Testis (tissue), 5 donors: ENCODE data around the gene CCNG1. TPM values are rescaled to one million over a fixed set of nuclear protein-coding genes. Genes with fewer than 3 reads are reported as not detected.
"Not testable (repeated sequence)": the region's sequence is repeated elsewhere in the genome, so short reads cannot be mapped to it uniquely, and the experiment has no call there.

Source experiments
- DNase-seq: peaks from one replicate; pipeline ENCODE4 v3.0.0-alpha.2; 2019
- H3K27ac ChIP-seq, 2 donors: fragments of 200-600 bp; sonication (generic); one replicate each; pipeline ENCODE4 v1.5.1; 2019
- H3K27me3 ChIP-seq: fragments of 200-600 bp; sonication (generic); one replicate; pipeline ENCODE4 v1.5.1; 2019
- H3K36me3 ChIP-seq: fragments of 200-600 bp; sonication (generic); one replicate; pipeline ENCODE4 v1.5.1; 2017; ENCODE audit warnings: low read depth; ENCODE audit errors: missing control alignments
- H3K4me1 ChIP-seq: fragments of 200-600 bp; sonication (generic); one replicate; pipeline ENCODE4 v1.5.1; 2019
- H3K4me3 ChIP-seq, 2 donors: fragments of 200-600 bp; sonication (generic); one replicate each; pipeline ENCODE4 v1.5.1; 2017 to 2019
- H3K9me3 ChIP-seq: fragments of 200-600 bp; sonication (generic); one replicate; pipeline ENCODE4 v1.5.1; 2017
- POLR2A ChIP-seq: fragments of 450-650 bp; IDR thresholded peaks from one replicate; pipeline ENCODE4 v1.6.1; 2017; ENCODE audit warnings: antibody characterized with exemption, mild to moderate bottlenecking, moderate library complexity
- WGBS, 2 donors: methylation state at CpG; one replicate each; pipeline ENCODE4 v1.1.5; 2018; 5-methylcytosine and 5-hydroxymethylcytosine counted together
- intact Hi-C: fragments of 100-400 bp; cut with DNase I; formaldehyde crosslinking; loops from one replicate; pipeline ENCODE4 v1.15.1; 2023; ENCODE audit warnings: low total_unique reads
- long read RNA-seq, 2 donors: transcript quantifications; one replicate each; lab custom pipeline, GENCODE V29; 2026
- polyA plus RNA-seq: library from polyadenylated mRNA; stranded (reverse); fragments of 350-450 nt; fragmentation: Illumina TruSeq; extraction: RNeasy Lipid Tissue Mini Kit (QIAGEN cat#74804); gene quantifications from one replicate; pipeline ENCODE4 v1.2.3, GENCODE V29; 2014; ENCODE audit warnings: low read depth, low replicate concordance; ENCODE audit not compliant: insufficient read depth
- total RNA-seq, 2 donors: library from RNA; depleted of rRNA; stranded (reverse); fragments of >200 nt; gene quantifications; one replicate each; pipeline ENCODE4 v1.2.3, GENCODE V29; 2016
- TF ChIP-seq, protein P1 (sequence below), 3 experiments: fragments of 450-650 bp in 2 of 3; fragments of 200-600 bp in 1 of 3; sonication (generic) in 1 of 3; IDR thresholded peaks; one replicate each; pipeline ENCODE4 v1.5.1; 2016 to 2019; ENCODE audit warnings: antibody characterized with exemption in 3 of 3, mild to moderate bottlenecking in 2 of 3, moderate library complexity in 1 of 3

The CCNG1 gene, protein sequence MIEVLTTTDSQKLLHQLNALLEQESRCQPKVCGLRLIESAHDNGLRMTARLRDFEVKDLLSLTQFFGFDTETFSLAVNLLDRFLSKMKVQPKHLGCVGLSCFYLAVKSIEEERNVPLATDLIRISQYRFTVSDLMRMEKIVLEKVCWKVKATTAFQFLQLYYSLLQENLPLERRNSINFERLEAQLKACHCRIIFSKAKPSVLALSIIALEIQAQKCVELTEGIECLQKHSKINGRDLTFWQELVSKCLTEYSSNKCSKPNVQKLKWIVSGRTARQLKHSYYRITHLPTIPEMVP
- total RNA-seq (10 to 100 TPM; 60.5 to 72.2 TPM), polyA plus RNA-seq (34.5 TPM)
- long read RNA-seq, donor 1, transcript CCNG1-201 (7 exons, 2,458 nt): major isoform, 37 of 42 reads
- long read RNA-seq, donor 1, partial matches to known transcripts: 0 of 42 reads
- long read RNA-seq, donor 1, other reads (novel, unspliced or antisense): 0 of 42 reads
- long read RNA-seq, donor 2, transcript CCNG1-201 (7 exons, 2,458 nt): major isoform, 17 of 20 reads
- long read RNA-seq, donor 2, partial matches to known transcripts: 0 of 20 reads
- long read RNA-seq, donor 2, other reads (novel, unspliced or antisense): 0 of 20 reads

DNA sequence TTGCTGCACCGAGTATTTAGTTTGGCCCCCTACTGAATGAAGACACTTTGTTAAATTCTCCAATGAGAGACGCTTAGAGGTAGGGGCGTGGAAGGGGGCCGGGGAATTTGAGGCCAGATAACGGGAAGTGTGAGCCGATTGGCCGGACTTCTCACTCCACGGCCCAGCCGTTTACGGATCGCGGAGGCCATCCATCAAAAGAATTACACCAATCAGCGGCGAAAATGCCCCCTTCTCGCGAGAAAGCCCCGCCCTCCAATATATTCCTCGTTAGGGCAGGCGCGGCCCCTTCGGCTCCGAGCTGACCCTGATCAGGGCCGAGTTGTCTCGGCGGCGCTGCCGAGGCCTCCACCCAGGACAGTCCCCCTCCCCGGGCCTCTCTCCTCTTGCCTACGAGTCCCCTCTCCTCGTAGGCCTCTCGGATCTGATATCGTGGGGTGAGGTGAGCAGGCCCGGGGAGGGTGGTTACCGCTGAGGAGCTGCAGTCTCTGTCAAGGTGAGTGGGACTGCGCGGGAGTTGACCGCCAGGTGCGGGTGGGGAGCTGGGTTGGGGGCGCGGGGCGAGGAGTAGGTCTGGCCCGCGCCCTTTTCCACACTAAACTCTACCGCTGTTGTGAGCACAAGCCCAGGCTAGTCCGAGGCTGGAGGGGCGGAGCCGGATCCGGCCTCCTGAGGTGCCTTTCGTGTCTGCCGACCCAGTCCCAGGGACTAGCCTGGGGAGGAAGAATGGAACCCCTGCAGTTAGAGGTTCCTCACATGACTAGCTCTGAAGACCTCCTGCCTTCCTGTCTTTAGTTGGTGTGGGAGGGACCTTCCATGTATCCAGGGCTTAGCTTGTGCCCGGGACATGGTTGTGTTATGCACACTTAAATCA, at the start of gene CCNG1:
TSS of gene CCNG1 (plus strand) at position 287 of the 874 bp plus-strand sequence. CDS start 1,662 bp downstream, outside the sequence.
- H3K9me3 ChIP-seq: no peaks in the 10 kb centered on the region
- H3K36me3 ChIP-seq: no peaks in the 10 kb centered on the region
- peak within 1 kb of the TSS; percentile 82 to 95 for H3K4me3 ChIP-seq
- DNase-seq: peak; percentile 99
- intact Hi-C loops: no loop called here
- H3K4me1 ChIP-seq: peaks cover 25% of the 10 kb centered on the region
- H3K27ac ChIP-seq: peak within 1 kb of the TSS; percentile 88 to 92
- 0 to 1% methylated on average over 35 to 51 of the region's 51 CpGs for WGBS, 2 donors
- H3K27me3 ChIP-seq: no peaks in the 10 kb centered on the region
- peak; percentile 5 for TF ChIP-seq POLR2A
- TF ChIP-seq, protein P1, sequence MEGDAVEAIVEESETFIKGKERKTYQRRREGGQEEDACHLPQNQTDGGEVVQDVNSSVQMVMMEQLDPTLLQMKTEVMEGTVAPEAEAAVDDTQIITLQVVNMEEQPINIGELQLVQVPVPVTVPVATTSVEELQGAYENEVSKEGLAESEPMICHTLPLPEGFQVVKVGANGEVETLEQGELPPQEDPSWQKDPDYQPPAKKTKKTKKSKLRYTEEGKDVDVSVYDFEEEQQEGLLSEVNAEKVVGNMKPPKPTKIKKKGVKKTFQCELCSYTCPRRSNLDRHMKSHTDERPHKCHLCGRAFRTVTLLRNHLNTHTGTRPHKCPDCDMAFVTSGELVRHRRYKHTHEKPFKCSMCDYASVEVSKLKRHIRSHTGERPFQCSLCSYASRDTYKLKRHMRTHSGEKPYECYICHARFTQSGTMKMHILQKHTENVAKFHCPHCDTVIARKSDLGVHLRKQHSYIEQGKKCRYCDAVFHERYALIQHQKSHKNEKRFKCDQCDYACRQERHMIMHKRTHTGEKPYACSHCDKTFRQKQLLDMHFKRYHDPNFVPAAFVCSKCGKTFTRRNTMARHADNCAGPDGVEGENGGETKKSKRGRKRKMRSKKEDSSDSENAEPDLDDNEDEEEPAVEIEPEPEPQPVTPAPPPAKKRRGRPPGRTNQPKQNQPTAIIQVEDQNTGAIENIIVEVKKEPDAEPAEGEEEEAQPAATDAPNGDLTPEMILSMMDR (IDR thresholded peaks at IDR 0.05): peak in 2 of 3 experiments; percentile 11 to 21

DNA sequence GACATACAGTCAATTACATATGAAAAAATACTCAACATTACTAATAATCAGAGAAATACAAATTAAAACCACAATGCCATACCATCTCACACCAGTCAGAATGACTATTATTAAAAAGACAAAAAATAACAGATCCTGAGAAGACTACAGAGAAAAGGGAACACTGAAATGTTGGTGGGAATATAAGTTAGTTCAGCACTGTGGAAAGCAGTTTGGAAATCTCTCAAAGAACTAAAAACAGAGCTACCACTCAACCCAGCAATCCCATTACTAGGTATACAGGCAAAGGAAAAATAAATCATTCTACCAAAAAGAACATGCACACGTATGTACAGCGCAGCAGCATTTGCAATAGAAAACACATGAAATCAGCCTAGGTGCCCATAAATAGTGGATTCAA, 41.6 kb upstream of the CCNG1 start:
- intact Hi-C loops: no loop called here
- H3K9me3 ChIP-seq: no peaks in the 10 kb centered on the region
- H3K27me3 ChIP-seq: no peaks in the 10 kb centered on the region
- no peaks in the 10 kb centered on the region for H3K4me1 ChIP-seq
- no peak overlapping the region for H3K4me3 ChIP-seq
- H3K36me3 ChIP-seq: no peaks in the 10 kb centered on the region
- WGBS, 2 donors: 96 to 98% methylated on average over 2 of the region's 2 CpGs
- H3K27ac ChIP-seq: no peak overlapping the region
- TF ChIP-seq, protein P1 (IDR thresholded peaks at IDR 0.05): no peak
- TF ChIP-seq POLR2A: no peak
- no peak for DNase-seq

DNA sequence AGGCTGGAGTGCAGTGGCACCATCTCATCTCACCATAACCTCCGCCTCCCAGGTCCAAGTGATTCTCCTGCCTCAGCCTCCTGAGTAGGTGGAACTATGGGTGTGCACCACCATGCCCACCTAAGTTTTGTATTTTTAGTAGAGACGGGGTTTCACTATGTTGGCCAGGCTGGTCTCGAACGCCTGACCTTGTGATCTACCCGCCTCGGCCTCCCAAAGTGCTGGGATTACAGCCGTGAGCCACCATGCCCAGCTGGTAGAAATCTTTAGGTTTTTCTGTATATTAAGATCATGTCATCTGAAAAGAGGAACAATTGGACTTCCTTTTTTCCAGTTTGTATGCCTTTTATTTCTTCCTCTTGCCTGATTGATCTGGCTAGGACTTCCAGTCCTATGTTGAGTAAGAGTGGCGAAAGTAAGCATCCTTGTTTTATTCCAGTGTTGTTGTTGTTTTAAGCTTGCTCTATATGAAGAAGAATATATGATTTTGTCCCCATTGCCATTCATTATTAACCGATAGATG, 40.5 kb upstream of the CCNG1 start:
- H3K9me3 ChIP-seq, H3K4me1 ChIP-seq, H3K36me3 ChIP-seq, intact Hi-C loops, H3K27me3 ChIP-seq, H3K4me3 ChIP-seq, DNase-seq, H3K27ac ChIP-seq: not testable (repeated sequence)
- 86% methylated on average over 9 of the region's 9 CpGs for WGBS, 2 donors

DNA sequence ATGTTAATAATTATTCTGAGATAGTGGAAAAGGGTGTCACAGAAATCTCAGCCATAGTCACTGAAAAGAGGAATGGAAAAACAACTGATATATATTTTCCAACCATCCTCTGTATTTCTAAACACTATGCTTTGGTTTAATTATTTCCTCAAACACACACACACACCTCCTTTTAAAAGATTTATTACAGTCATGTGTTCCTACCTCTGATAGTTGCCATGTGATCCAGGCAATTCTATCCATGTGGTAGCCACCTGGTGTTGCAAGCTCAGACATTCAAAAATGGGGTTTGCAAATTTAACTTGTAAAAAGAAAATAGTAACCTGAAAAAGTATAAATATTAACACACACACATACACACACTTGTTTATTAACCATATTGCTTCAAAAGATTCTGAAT, 40.0 kb upstream of the CCNG1 start:
- H3K36me3 ChIP-seq: no peaks in the 10 kb centered on the region
- no peaks in the 10 kb centered on the region for H3K9me3 ChIP-seq
- no peaks in the 10 kb centered on the region for H3K4me1 ChIP-seq
- no peaks in the 10 kb centered on the region for H3K27me3 ChIP-seq
- TF ChIP-seq, protein P1 (IDR thresholded peaks at IDR 0.05): no peak
- no peak for TF ChIP-seq POLR2A
- H3K4me3 ChIP-seq: no peak overlapping the region
- no peak overlapping the region for H3K27ac ChIP-seq
- intact Hi-C loops: no loop called here
- no peak for DNase-seq

DNA sequence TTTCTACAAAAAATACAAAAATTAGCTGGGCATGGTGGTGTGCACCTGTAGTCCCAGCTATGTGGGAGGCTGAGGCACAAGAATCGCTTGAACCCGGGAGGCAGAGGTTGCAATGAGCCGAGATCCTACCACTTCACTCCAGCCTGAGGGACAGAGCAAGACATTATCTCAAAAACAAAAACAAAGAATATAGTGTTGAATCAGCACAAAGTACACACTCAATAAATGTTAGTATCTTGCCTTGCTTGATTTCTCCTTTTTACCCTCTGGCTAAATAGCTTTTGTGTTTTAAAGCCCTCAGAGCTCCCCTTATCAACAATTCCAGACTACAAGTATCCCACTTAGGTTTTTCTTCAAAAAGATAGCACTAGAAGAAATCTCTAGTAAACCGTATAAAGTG, 37.5 kb upstream of the CCNG1 start:
- WGBS, 2 donors: 70 to 87% methylated on average over 4 of the region's 4 CpGs
- intact Hi-C loops: no loop called here
- DNase-seq: no peak
- no peaks in the 10 kb centered on the region for H3K9me3 ChIP-seq
- H3K27ac ChIP-seq: no peak overlapping the region
- H3K4me3 ChIP-seq: no peak overlapping the region
- H3K27me3 ChIP-seq: no peaks in the 10 kb centered on the region
- TF ChIP-seq POLR2A: no peak
- TF ChIP-seq, protein P1 (IDR thresholded peaks at IDR 0.05): no peak
- no peaks in the 10 kb centered on the region for H3K36me3 ChIP-seq
- no peaks in the 10 kb centered on the region for H3K4me1 ChIP-seq
